Stimulated activated CD8-positive, alpha-beta memory T cell treated with anti-CD3 and anti-CD28 coated beads, Interleukin-4, amount 100 ng/mL, for 24 hours (primary cell): ENCODE results near the gene CAAP1.
"Not testable (repeated sequence)": the region's sequence is repeated elsewhere in the genome, so short reads cannot be mapped to it uniquely, and the experiment has no call there.

Experiments
- DNase-seq: peaks from one replicate; pipeline ENCODE4 v3.0.0-alpha.2; 2020; ENCODE audit warnings: low read depth

Gene CAAP1

DNA sequence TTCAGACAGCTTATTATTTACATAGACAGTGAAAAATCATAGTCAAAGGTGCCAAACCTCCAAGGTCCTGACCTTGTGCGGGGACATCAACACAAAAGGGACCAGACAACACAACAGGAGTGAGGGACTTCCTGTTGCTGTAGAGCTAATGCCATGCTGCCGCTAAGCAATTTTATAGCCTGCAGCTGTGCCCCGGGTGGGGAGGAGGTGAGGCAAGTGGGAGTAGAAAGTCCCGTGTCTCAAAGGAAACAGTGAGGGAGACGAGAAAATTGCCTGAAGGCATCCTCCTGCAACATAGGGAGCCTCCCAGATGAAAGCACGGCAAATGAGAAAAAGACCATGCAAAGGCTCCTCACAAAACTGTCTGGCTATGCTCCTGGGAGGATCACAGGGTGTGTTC lies 58.8 kb downstream of the CAAP1 start:
- DNase-seq, result no peak

GRCh38 chr9:26828391-26828955 lies 64.1 kb downstream of the CAAP1 start:
- DNase-seq, result not testable (repeated sequence)

DNA sequence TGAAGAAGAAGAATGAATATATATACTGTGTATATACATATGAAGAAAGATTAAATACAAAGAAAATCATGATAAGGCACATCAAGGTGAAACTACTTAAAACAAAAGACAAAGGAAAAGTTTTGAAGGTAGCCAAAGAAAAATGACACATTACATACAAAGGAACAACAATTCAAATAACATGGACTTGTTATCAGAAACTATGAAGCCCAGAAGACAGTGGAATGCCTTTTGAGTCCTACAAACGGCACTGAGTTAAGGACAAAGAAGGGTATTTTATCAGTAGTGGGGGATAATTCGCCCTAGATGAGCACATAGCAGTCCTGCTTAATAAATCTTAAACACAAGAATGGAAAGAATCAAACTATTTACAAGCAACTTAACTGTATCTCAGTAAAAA lies 77.8 kb downstream of the CAAP1 start:
- no peak for DNase-seq

- DNase-seq, result no peak
These were observed 79.4 kb downstream of the CAAP1 start for GRCh38 chr9:26813247-26813646.

DNA sequence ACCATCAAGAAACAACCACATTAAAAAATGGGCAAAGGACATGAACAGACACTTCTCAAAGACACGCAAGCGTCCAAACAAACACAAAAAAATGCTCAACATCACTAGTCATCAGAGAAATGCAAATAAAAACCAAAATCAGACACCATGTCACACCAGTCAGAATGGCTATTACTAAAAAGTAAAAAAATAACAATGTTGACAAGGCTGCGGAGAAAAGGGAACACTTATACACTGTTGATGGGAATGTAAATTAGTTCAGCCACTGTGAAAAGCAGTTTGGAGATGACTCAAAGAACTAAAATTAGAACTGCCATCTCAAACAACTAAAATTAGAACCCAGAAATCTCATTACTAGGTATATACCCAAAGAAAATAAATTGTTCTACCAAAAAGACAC lies 80.4 kb downstream of the CAAP1 start:
- no peak for DNase-seq

- DNase-seq, result no peak
These were observed 81.5 kb downstream of the CAAP1 start for GRCh38 chr9:26811106-26811505.

DNA sequence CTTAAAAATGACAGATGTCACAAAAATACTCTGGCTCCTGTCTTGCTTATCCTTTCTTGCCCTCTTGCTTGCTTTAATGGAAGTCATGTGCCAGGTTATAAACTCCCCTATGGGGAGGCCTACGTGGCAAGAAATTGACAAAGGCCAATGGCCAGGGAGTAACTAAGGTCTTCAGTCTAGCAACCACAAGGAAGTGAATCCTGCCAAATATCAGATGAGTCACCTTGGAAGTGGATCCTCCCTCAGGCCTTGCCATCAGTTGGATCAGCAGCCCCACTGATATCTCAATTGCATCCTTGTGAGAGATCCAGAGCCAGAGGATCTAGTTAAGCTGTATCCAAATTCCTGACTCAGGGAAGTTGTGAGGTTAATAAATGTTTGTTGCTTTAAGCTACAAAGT lies 82.8 kb downstream of the CAAP1 start:
- DNase-seq, result no peak

DNA sequence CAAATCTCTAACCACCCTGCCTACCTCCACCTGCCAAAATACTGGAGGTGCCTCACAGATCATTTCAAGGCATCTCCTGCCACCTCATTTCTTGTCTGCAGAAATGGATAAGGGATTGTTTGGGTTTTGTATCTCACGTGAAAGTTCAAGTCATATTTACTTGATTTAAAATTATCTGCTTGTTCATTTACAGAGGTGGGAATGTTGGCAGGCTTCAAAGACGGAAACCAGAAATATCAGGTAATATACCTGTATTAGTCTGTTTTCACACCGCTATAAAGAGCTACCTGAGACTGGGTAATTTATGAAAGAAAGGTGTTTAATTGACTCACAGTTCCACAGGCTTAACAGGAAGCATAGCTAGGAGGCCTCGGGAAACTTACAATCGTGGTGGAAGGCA lies 85.4 kb downstream of the CAAP1 start:
- no peak for DNase-seq

DNA sequence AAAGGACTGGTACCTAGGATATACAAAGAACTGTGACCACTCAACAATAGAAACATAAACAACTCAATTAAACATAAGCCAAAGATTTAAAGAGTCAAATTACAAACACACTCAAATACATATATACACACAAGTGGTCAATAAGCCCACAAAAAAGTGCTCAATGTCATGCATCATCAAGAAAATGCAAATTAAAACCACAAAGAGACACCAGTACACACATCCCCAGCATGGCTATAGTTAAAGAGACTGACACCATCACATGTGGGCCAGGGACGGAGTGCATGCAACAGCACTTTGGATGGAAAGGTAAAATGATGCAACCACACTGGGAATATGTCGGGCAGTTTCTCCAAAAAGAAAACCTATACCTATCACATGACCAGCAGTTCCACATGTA lies 89.7 kb downstream of the CAAP1 start:
- DNase-seq, result no peak

DNA sequence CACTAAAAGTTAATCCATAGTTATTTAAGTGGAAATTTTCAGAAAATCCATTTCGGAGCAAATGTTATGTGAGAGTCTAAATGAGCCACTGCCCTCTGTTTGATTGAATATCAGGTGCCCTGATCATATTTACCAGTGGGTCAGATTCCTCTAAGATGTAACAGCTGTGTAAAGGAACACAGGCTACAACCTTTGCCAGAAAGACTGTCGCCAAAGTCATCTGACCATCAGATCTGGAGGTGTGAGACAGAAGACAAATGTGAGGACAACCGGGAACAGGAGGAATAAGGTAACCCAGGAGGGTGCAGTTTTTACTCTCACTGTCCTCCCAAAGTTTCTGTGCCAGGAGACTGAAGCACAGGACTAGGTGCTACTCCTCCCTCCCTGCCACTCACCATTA lies 90.8 kb downstream of the CAAP1 start:
- DNase-seq, result no peak

- DNase-seq, result no peak
These were observed 92.3 kb downstream of the CAAP1 start for GRCh38 chr9:26800322-26800721.

DNA sequence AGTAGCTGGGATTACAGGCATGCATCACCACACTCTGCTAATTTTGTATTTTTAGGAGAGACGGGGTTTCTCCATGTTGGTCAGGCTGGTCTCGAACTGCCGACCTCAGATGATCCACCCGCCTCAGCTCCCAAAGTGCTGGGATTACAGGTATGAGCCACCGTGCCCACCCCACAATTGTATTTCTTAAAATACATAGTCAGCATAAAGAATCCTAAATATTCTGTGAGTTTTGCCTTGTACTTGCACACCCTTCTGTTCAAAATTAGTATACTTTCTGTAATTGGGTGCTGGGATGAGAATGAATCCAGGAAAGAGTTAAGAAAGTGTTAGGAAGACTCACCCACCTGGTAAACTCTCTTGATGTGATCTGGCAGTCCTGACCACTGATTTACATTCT lies 101.3 kb downstream of the CAAP1 start:
- no peak for DNase-seq
